OCI-LY7 (cell line): Measurements from ENCODE around the gene CRYZL1. TPM values are rescaled to one million over a fixed set of nuclear protein-coding genes. Genes with fewer than 3 reads are reported as not detected.

ENCODE experiments used
- BruUV-seq: library from RNA; stranded (reverse); fragments of 400-500 nt; replicated peaks from 2 replicates; lab custom pipeline; 2021; lab: Mats Ljungman, UMichigan
- CTCF ChIA-PET: fragments of 300-600 bp; sonication (Branson Sonifier 250); formaldehyde crosslinking; loops from one replicate; lab custom pipeline; 2022; ENCODE audit warnings: antibody characterized with exemption; ENCODE audit not compliant: unreplicated experiment; lab: Charles Lee
- POLR2A ChIA-PET: fragments of 300-600 bp; sonication (Branson Sonifier 250); formaldehyde crosslinking; loops from one replicate; lab custom pipeline; 2022; ENCODE audit warnings: antibody characterized with exemption; lab: Charles Lee
- DNase-seq: peaks from one replicate; pipeline ENCODE4 v3.0.0-alpha.2; 2015; ENCODE audit warnings: low spot score
- H2AFZ ChIP-seq: fragments of 200-600 bp; sonication (generic), shearing (Covaris generic); 2 replicates; pipeline ENCODE4 v1.6.1; 2014; ENCODE audit warnings: mild to moderate bottlenecking, antibody characterized with exemption, low read length, moderate library complexity
- H3K27ac ChIP-seq: fragments of 200-600 bp; sonication (generic); 2 replicates; pipeline ENCODE4 v1.5.1; 2014; ENCODE audit warnings: mixed run types, low read depth, mild to moderate bottlenecking, moderate library complexity, low read length, inconsistent platforms; ENCODE audit not compliant: poor library complexity, severe bottlenecking
- H3K36me3 ChIP-seq: fragments of 200-600 bp; sonication (generic); 2 replicates; pipeline ENCODE4 v1.6.1; 2014; ENCODE audit warnings: mild to moderate bottlenecking, antibody characterized with exemption, low read length, moderate library complexity, mixed read lengths; ENCODE audit not compliant: insufficient read depth
- H3K4me1 ChIP-seq: fragments of 200-600 bp; sonication (generic); 2 replicates; pipeline ENCODE4 v1.5.1; 2014; ENCODE audit warnings: mild to moderate bottlenecking, low read length; ENCODE audit not compliant: insufficient read depth, poor library complexity, severe bottlenecking
- H3K4me2 ChIP-seq: fragments of 200-600 bp; sonication (generic); 2 replicates; pipeline ENCODE4 v1.6.1; 2014; ENCODE audit warnings: mild to moderate bottlenecking, low read length
- H3K4me3 ChIP-seq: fragments of 200-600 bp; sonication (generic); 2 replicates; pipeline ENCODE4 v1.5.1; 2014; ENCODE audit warnings: mild to moderate bottlenecking, low read depth, low read length; ENCODE audit not compliant: poor library complexity, severe bottlenecking
- H3K79me2 ChIP-seq: fragments of 200-600 bp; sonication (generic); 2 replicates; pipeline ENCODE4 v1.6.1; 2016; ENCODE audit warnings: low read depth, mild to moderate bottlenecking, low read length, moderate library complexity, mixed read lengths; ENCODE audit not compliant: insufficient read depth
- H3K9me2 ChIP-seq: fragments of 200-600 bp; sonication (generic); 2 replicates; pipeline ENCODE4 v1.6.1; 2016; ENCODE audit warnings: mild to moderate bottlenecking, low read length, mixed read lengths; ENCODE audit not compliant: insufficient read depth
- H3K9me3 ChIP-seq: fragments of 200-600 bp; sonication (generic); 2 replicates; pipeline ENCODE4 v1.6.1; 2014; ENCODE audit warnings: mild to moderate bottlenecking, mixed run types, low read length, mixed read lengths
- H4K20me1 ChIP-seq: fragments of 200-600 bp; sonication (generic); 2 replicates; pipeline ENCODE4 v1.6.1; 2014; ENCODE audit warnings: mild to moderate bottlenecking, antibody characterized with exemption, low read length, moderate library complexity, mixed read lengths; ENCODE audit not compliant: insufficient read depth
- CTCF ChIP-seq: fragments of 200-600 bp; sonication (generic); conservative IDR thresholded peaks from 2 replicates; pipeline ENCODE4 v1.5.1; 2014; ENCODE audit warnings: mild to moderate bottlenecking, antibody characterized with exemption, low read length, moderate library complexity, mixed read lengths
- EZH2phosphoT487 ChIP-seq: fragments of 200-600 bp; sonication (generic); IDR thresholded peaks from 2 replicates; pipeline ENCODE4 v1.6.1; 2018; ENCODE audit warnings: low read depth, borderline replicate concordance, mild to moderate bottlenecking, mixed run types, antibody characterized with exemption, low read length, moderate library complexity, mixed read lengths
- intact Hi-C: fragments of 100-400 bp; cut with micrococcal nuclease; formaldehyde crosslinking; loops from one replicate; pipeline ENCODE4 v1.10.0; 2022; ENCODE audit not compliant: unreplicated experiment
- total RNA-seq, 2 experiments: library from RNA; depleted of rRNA in 1 of 2; stranded (reverse); fragments of >200 nt in 1 of 2; shearing (Covaris generic) in 1 of 2; gene quantifications; 2 replicates each; pipeline ENCODE4 v1.2.3, GENCODE V29; 2014 to 2022

CRYZL1 gene
- total RNA-seq, 2 experiments from 2014 or later = 26.4 to 37.9 TPM

GRCh38 chr21:33674226-33674625, 32.7 kb upstream of the CRYZL1 start:
- BruUV-seq = no TSS peak
- no peak for DNase-seq
- intact Hi-C loops = no loop called here
- H3K4me1 ChIP-seq = no peaks in the 10 kb centered on the region
- no peaks in the 10 kb centered on the region for H3K36me3 ChIP-seq
- ChIA-PET CTCF (no interaction called here), POLR2A (no interaction called here)
- H3K79me2 ChIP-seq = no peaks in the 10 kb centered on the region
- H4K20me1 ChIP-seq = no peaks in the 10 kb centered on the region
- H3K9me3 ChIP-seq = no peaks in the 10 kb centered on the region
- no peak overlapping the region for H2AFZ ChIP-seq
- no peak overlapping the region for H3K27ac ChIP-seq
- H3K4me2 ChIP-seq = no peak overlapping the region
- H3K4me3 ChIP-seq = no peak overlapping the region
- no peak for TF ChIP-seq CTCF
- no peak for TF ChIP-seq EZH2phosphoT487
- no peaks in the 10 kb centered on the region for H3K9me2 ChIP-seq

GRCh38 chr21:33673473-33673872, 31.9 kb upstream of the CRYZL1 start:
- Histone ChIP-seq H3K9me3 (no peaks in the 10 kb centered on the region), H3K4me2 (no peak overlapping the region), H3K9me2 (no peaks in the 10 kb centered on the region), H3K4me3 (no peak overlapping the region), H3K36me3 (no peaks in the 10 kb centered on the region), H3K27ac (no peak overlapping the region), H3K4me1 (no peaks in the 10 kb centered on the region), H4K20me1 (no peaks in the 10 kb centered on the region), H2AFZ (no peak overlapping the region), H3K79me2 (no peaks in the 10 kb centered on the region)
- no TSS peak for BruUV-seq
- CTCF ChIA-PET = no interaction called here
- intact Hi-C loops = no loop called here
- POLR2A ChIA-PET = interaction anchor here (0.6 kb wide), 1 partner anchor 79 kb away, joined by 7 read pairs; no protein-coding TSS in a partner anchor
- DNase-seq = no peak
- TF ChIP-seq EZH2phosphoT487 (no peak), CTCF (no peak)

GRCh38 chr21:33670076-33670978, 28.8 kb upstream of the CRYZL1 start:
- TF ChIP-seq EZH2phosphoT487 = no peak
- no peak for TF ChIP-seq CTCF
- Histone ChIP-seq H3K4me3 (no peak overlapping the region), H2AFZ (no peak overlapping the region), H3K9me3 (no peaks in the 10 kb centered on the region), H3K36me3 (no peaks in the 10 kb centered on the region), H3K4me2 (no peak overlapping the region), H3K27ac (no peak overlapping the region), H3K79me2 (no peaks in the 10 kb centered on the region), H4K20me1 (no peaks in the 10 kb centered on the region), H3K4me1 (no peaks in the 10 kb centered on the region), H3K9me2 (no peaks in the 10 kb centered on the region)
- CTCF ChIA-PET = no interaction called here
- POLR2A ChIA-PET = no interaction called here
- no peak for DNase-seq
- BruUV-seq = no TSS peak
- intact Hi-C loops = no loop called here
